IPS-NIHi7 (cell line): ENCODE results near the gene NLRC5.

Experiments used
- DNase-seq: peaks from one replicate; pipeline ENCODE4 v3.0.0; 2012; ENCODE audit warnings: mixed read lengths; ENCODE audit errors: extremely low spot score

Gene NLRC5, protein sequence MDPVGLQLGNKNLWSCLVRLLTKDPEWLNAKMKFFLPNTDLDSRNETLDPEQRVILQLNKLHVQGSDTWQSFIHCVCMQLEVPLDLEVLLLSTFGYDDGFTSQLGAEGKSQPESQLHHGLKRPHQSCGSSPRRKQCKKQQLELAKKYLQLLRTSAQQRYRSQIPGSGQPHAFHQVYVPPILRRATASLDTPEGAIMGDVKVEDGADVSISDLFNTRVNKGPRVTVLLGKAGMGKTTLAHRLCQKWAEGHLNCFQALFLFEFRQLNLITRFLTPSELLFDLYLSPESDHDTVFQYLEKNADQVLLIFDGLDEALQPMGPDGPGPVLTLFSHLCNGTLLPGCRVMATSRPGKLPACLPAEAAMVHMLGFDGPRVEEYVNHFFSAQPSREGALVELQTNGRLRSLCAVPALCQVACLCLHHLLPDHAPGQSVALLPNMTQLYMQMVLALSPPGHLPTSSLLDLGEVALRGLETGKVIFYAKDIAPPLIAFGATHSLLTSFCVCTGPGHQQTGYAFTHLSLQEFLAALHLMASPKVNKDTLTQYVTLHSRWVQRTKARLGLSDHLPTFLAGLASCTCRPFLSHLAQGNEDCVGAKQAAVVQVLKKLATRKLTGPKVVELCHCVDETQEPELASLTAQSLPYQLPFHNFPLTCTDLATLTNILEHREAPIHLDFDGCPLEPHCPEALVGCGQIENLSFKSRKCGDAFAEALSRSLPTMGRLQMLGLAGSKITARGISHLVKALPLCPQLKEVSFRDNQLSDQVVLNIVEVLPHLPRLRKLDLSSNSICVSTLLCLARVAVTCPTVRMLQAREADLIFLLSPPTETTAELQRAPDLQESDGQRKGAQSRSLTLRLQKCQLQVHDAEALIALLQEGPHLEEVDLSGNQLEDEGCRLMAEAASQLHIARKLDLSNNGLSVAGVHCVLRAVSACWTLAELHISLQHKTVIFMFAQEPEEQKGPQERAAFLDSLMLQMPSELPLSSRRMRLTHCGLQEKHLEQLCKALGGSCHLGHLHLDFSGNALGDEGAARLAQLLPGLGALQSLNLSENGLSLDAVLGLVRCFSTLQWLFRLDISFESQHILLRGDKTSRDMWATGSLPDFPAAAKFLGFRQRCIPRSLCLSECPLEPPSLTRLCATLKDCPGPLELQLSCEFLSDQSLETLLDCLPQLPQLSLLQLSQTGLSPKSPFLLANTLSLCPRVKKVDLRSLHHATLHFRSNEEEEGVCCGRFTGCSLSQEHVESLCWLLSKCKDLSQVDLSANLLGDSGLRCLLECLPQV (N-terminal part only)

DNA sequence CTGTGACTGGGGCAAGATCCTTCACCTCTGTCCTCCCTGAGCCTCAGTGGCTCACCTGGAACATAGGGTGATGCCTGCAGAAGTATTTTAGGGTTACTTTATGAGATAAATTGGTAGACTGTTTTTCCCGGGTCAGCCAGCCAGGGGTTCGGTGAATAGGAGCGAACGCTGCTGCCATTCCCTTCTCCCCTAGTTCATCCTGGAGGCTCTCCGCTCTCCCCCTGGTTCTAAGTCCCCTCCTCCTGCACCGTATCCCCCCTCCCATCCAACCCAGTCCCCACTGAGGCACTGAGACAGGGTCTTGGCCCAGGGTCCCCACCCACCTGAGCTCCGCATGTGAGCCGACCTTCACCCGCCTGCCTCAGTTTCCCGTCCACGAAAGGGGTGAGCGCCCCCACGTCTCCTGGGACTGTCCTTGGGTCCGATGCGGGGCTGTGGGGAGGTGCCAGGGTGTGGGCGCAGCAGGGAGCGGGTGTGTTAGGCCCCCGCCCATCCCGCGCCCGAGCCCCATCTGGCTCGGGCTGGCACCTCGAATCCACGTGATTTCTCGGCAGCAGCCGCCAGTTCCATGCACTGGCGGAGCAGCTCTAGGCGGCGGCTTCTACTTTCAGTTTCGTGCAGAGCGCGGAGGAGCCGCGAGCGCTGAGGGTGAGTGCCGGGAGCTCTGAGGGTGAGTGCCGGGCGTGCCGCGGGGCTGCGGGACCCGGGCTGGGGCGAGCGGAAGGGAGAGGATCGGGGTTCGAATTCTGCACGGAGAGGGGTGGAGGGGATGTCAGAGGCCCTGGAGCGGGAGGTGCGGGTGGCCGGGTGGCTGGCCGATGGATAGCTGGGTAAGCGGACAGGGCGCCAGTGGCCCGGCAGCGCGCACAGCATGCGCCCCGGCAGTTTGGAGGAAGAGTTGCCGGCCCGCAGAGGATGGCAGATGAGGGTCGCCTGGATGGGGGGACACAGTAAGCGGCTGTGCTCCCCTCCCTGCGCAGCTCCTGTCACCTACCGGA lies at the start of gene NLRC5:
TSS of gene NLRC5 (plus strand) at position 610 of the 998 bp plus-strand sequence. CDS start 31,156 bp downstream, outside the sequence.
- DNase-seq: peak; percentile 77

DNA sequence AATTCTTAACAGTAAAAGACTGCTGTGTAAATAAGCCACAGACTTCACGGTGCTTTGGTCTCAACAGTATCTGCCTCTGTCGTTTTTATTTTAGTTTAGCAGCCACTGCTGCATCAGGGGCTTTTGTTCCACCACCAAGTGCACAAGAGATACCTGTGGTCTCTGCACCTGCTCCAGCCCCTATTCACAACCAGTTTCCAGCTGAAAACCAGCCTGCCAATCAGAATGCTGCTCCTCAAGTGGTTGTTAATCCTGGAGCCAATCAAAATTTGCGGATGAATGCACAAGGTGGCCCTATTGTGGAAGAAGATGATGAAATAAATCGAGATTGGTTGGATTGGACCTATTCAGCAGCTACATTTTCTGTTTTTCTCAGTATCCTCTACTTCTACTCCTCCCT lies 49.6 kb upstream of the NLRC5 start:
- no peak for DNase-seq

DNA sequence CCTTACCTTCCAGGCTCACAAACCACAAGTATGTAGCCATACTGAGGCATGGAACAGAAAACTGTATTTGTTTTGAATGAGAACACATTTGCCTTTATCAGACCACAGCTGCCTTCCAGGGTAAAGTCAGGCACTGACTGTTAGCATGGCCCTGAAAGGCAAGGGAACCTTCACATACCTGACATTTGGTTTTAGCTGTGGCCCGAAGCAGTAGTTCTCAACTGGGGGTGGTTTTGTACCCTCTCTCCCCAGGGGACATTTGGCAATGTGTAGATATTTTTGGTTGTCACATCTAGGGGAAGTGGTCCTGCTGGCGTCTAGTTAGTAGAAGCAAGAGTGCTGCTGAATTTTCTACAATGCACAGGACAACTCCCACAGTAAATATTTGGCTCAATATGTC lies 48.3 kb upstream of the NLRC5 start:
- no peak for DNase-seq

DNA sequence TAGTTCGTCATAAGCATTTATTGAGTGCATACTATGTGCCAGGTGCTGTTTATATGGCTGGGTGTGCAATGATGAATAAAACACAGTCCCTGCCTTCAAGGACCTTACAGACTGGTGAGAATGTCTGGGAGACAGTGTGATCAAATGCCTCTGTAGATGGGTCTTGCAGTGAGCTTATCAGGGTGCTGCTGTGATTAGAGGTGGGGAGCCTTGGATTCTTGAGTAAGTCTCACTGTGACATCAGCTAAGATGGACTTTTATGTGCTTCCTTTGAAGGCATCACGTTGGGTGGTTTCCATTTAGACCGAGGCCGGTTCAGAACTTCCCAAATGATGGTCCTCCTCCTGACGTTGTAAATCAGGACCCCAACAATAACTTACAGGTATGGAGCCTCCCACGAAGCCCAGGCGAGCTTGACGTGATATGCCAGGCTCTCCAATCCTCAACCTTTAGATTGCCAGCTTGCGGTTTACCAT lies 47.5 kb upstream of the NLRC5 start:
- DNase-seq: no peak

DNA sequence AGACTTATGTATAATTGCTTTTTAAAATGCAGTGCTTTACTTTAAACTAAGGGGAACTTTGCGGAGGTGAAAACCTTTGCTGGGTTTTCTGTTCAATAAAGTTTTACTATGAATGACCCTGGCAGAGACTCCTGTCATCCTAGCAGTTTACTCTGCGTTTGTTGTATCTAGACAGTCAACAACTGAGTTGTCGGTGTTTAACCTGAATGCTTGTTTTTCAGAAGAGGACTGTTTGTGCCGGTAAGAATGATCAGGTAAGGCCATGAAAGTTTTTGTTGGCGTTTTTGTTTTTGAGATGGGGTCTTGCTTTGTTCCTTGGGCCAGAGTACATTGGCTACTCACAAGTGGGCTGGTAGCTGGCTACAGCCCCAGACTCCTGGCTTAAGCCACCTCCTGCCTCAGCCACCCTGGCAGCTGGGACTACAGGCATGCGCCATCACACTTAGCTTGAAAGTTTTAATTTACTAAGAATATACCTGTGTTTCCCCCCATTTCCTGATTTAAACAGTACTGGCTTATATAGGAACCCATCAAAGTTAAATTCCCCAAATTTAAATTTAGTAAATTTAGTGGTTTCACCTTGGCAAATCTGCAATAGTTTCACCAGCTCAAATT lies 45.5 kb upstream of the NLRC5 start:
- DNase-seq: no peak

DNA sequence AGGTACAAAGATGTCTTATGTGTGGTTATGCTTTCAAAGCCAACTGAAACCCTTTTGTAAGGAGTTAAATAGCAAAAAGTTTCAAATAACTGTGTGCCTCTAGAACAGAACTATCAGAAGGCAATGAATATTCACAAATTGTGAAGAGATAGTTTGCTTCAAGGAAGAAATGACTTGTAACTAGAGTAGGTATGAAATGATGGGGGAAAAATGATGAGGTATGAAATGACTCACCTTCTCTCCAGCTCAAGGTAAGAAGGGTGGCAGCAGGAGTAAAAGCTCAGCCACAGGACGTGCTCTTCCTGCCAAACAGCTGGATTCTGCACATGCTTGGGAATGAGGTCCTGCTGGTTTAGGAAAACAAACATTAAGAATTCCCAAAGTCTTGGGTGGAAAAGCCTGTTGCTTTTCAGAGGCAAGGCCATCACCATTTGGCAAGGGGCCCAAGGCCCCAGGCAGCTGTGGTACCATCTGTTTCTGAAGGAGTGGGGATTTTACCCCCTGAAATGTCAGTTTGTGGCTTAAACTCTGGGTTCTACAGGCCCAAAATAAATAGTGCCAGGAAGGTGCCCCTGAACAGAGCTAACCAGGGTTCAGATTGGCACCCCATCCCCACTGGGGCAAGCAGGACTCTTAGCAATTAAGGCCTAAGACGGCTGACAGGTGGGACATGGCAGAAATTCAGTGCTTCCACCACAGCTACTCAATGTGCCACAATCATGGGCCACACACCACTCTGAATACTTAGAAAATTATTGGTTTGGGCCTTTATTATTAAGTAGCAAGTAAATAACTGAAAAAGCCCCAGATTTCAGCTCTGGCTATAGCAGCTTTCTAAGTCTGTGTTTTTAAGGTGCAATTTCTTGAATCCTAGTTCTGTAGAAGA lies 44.2 kb upstream of the NLRC5 start:
- no peak for DNase-seq

DNA sequence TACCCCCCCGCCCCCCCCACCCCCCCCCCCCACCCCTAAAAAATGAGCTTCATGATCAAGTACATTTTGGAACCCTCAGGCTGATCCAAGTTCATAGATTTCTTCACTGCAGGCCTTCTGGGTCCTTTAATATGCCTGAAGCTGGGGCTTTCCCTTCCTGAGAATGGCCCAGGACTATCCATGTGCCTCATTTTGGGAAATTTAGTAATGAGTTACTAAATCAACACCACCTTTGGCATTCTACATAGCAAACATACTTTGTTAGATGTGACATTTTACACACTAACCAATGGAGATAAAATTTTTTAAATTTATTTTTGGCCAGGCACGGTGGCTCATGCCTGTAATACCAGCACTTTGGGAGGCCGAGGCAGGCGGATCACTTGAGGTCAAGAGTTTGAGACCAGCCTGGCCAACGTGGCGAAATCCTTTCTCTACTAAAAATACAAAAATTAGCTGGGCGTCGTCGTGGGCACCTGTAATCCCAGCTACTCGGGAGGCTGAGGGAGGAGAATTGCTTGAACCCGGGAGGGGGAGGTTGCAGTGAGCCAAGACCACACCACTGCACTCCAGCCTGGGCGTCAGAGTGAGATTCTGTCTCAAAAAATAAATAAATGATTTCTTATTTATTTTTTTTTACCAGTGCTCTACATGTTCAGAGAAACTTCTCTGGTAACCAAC lies 43.4 kb upstream of the NLRC5 start:
- no peak for DNase-seq

DNA sequence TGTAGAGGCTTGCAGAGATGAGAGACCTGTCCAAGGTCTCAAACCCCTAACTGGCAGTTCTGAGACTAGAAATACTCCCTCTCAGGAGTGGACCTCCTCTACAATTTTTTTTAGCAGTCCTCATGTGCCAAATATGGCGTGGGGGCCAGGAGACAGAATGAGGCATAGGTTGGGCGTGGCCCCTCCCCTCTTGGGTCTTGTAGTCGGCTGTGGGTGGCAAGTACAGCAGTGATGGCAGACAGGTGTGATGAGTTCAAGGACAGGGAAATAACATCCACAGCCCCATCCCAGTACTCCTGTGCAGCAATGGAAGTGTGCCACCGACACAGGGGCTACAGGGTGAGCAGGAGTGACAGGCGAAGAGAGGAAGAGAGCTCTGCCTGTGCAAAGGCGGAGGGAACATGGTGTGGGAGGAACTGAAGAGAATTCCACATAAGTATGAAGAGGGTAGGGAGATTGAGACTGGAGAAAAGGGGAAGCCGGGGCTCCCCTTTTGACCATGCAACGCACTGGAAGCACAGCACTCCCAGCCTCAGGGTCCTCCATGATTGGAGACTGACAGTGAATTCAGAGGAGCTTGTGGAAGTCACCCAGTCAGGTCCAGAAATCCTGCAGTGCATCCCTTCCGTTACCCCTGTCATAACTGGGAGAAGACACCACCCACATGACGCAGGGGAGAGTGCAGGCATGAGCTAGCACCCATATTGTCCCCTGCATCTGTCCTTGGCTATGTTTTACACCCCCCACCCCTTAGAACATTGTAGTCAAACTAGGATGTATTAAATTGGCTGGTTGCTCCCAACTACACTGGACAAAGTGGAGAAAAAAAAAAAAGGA lies 42.4 kb upstream of the NLRC5 start:
- no peak for DNase-seq

DNA sequence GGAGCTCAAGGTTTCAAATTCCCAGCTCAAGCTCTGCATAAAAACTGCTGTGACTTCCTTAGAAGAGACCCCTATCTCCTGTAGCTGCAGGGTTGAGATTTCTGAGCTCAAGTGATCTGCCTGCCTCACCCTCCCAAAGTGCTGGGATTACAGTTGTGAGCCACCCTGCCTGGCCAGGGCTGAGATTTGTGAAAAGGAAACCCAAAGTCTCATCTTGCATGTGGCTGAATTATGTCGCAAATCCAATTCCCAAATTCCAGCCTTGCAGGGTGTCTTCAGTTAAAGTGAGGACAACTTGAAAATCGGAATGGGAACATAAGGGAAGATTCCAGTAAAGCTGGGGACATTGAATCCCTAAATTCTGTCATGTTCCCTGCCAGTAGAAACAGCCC lies 41.8 kb upstream of the NLRC5 start:
- DNase-seq: no peak

DNA sequence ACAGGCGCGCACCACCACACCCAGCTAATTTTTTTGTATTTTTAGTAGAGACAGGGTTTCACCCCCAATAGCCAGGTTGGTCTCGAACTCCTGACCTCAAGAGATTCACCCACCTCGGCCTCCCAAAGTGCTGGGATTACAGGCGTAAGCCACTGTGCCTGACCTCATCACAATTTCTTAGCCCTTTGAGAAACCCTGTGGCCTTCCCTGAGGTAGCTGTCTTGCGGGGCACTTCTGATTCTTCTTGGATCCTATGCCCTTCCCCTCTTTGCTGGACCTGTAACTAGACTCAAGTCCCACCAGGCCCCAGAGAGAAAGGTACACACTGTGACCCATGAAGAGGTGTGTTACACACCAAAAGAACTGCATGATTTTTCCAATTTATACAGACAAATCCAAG lies 41.1 kb upstream of the NLRC5 start:
- DNase-seq: no peak

DNA sequence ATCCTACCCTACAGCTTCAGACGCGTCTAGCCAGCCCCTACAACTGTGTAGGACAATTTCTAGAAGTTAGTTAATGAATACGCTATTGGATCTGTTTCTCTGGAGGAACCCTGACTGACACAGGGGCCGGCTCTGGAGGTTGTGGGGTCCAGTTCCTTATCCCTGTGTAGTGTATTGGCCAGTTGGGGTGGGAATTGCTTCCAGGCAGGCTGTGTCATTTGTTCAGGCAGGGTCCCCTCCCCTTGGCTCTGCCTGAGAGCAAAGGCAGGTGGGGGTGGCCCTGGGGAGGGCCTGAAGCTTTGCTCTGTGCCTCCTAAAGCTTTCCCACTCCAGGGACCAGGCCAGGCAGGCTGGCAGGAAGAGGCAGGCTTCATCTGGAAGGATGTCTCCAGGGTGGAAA lies 39.3 kb upstream of the NLRC5 start:
- no peak for DNase-seq

DNA sequence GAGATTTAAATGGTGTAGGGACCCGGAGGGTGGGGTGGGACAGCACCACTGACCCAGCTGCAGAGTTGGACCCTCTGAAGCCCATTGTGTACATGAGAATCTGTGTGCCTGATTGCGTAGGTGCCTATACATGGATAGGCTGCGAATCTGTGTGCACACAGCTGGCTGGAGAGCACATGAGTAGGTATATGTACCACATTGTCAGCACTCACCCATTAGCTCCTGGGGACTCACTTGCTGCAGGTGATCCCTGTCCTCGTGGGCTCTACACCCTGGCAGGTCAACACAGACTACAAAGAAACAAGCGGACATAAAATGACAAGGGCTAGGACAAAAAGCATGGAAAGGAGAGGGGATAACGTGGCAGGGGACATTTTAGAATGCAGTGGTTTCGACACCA lies 38.9 kb upstream of the NLRC5 start:
- DNase-seq: no peak

DNA sequence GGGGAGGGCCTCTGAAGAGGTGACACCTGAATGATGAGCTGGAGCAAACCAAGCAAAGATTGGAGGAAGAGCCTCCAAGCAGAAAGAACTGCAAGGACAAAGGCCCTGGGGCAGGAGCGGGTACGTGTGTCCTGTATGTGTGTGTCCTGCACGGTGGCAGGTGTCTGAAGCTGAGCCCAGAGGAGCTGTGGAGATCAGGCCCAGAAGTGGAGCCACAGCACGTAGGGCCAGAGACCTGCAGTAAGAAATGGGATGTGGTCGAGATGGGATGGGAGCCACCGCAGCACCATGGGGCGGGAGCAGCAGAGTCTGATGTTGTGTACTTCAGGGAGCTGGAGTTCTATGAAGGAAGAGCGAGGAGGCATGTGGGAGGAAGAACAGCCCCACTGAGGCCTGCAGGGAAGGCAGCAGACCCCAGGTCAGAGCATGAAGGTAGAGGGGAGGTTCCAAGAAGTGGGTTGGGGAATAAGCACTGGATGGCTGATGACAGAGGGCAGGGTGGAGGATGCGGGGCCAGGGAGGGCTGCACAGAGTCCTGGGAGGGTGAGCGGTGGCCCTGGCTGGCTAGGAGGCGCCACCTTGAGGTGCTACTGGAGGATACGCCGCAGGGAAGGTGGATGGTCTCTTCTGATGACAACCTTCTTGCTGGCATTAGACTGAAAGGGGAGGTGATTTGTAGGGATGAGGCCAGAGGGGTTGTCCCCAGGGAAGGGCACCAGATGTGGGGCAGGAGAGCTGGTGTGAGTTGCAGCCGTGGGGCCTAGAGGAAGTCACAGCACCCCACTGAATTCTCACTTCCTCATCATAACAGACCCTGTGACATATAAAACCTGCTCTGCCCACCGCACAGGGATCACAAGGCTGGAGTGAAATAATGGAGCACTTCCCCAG lies 38.2 kb upstream of the NLRC5 start:
- peak; percentile 83 for DNase-seq

DNA sequence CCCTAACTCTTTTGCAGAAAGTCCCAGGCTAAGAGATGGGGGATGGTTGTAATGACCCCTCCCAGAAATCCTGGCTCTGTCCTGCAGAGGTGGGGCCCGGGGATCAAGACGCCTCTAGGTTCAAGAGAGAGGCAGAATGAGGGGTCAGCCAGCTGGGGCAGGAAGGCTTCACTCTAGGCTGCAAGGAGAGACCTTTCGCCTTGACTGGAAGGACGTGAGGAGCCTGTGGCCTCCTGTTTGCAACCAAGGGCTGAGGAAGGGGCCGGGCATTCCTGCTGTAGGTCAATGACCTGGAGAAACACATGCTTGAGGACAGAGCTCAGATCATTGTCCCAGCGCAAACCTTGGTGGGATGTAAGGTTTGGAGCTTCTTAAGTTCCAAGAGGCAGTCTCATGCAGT lies 36.4 kb upstream of the NLRC5 start:
- DNase-seq: no peak

DNA sequence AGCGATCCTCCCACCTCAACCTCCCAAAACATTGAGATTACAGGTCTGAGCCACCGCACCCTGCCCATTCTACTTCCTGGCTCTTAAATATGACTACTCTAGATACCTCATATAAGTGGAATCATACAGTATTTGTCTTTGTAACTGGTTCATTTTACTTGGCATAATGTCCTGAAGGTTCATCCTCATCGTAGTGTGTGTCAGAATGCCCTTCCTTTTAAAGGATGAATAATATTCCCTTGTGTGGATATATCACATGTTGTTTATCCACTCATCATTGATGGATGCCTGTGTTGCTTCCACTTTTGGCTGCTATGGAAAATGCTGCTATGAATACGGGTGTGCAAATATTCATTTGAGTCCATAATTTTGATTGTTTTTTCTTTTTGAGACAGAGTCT lies 33.3 kb upstream of the NLRC5 start:
- no peak for DNase-seq

DNA sequence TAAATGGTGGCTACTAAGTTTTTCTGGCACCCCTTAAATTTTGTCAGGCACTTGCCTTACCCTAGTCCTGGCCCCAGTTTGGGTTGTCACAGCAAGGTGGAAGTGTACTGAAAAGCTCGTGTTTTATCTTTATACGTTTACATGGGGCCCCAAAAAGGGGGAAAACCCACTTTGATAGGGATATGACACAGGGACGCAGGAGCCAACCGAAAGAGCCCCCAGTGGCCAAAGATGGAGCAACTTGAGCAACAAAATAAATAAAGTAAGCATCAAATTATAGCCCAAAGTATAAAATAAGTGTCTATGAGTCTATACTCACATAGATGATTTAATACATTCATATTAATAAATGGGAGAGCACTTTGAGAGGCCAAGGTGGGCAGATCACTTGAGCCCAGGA lies 32.6 kb upstream of the NLRC5 start:
- DNase-seq: no peak
